Prostate gland (tissue), 2 donors: ENCODE measurements around the gene SSH2. TPM values are rescaled to one million over a fixed set of nuclear protein-coding genes. Genes with fewer than 3 reads are reported as not detected.

Source experiments
- DNase-seq: peaks from one replicate; pipeline ENCODE4 v3.0.0-alpha.2; 2019; ENCODE audit warnings: low spot score
- H3K27ac ChIP-seq, 2 donors: fragments of 200-600 bp; sonication (generic); 2 replicates each; pipeline ENCODE4 v1.5.1; 2017 to 2019
- H3K27me3 ChIP-seq: fragments of 200-600 bp; sonication (generic); replicated peaks from 2 replicates; pipeline ENCODE4 v1.5.1; 2019; ENCODE audit not compliant: insufficient read depth
- H3K36me3 ChIP-seq, 2 donors: fragments of 200-600 bp; sonication (generic); 1 replicate in 1 of 2; 2 replicates in 1 of 2; pipeline versions ENCODE4 v1.5.1 to v1.8.1; 2017 to 2019
- H3K4me1 ChIP-seq: fragments of 200-600 bp; sonication (generic); replicated peaks from 2 replicates; pipeline ENCODE4 v1.5.1; 2019
- H3K4me3 ChIP-seq, 2 donors: fragments of 200-600 bp; sonication (generic); 2 replicates each; pipeline ENCODE4 v1.5.1; 2017 to 2019
- H3K9me3 ChIP-seq: fragments of 200-600 bp; sonication (generic); 2 replicates; pipeline ENCODE4 v1.5.1; 2017
- POLR2A ChIP-seq: fragments of 450-650 bp; IDR thresholded peaks from one replicate; pipeline ENCODE4 v1.6.1; 2016; ENCODE audit warnings: antibody characterized with exemption, mild to moderate bottlenecking
- POLR2AphosphoS5 ChIP-seq: sonication (generic); formaldehyde crosslinking; IDR thresholded peaks from one replicate; pipeline ENCODE4 v1.6.1; 2017; ENCODE audit warnings: antibody characterized with exemption
- WGBS: methylation state at CpG from one replicate; pipeline ENCODE4 v1.1.5; 2018; 5-methylcytosine and 5-hydroxymethylcytosine counted together
- intact Hi-C: fragments of 100-400 bp; cut with DNase I; formaldehyde crosslinking; loops from one replicate; pipeline ENCODE4 v1.14.2; 2022
- total RNA-seq, 2 donors: library from RNA; depleted of rRNA; stranded (reverse); fragments of >200 nt; gene quantifications; one replicate each; pipeline ENCODE4 v1.1.0, GENCODE V29; 2016
- TF ChIP-seq, protein P1 (sequence below), 4 experiments: fragments of 200-600 bp in 2 of 4; fragments of 450-650 bp in 2 of 4; sonication (generic) in 2 of 4; IDR thresholded peaks; 1 replicate in 3 of 4; 2 replicates in 1 of 4; pipeline ENCODE4 v1.5.1; 2016 to 2019; ENCODE audit warnings: antibody characterized with exemption in 4 of 4, mild to moderate bottlenecking in 2 of 4, moderate library complexity in 2 of 4

SSH2 gene
- total RNA-seq, 2 donors from 2014 or later = 10.1 to 27.5 TPM

DNA sequence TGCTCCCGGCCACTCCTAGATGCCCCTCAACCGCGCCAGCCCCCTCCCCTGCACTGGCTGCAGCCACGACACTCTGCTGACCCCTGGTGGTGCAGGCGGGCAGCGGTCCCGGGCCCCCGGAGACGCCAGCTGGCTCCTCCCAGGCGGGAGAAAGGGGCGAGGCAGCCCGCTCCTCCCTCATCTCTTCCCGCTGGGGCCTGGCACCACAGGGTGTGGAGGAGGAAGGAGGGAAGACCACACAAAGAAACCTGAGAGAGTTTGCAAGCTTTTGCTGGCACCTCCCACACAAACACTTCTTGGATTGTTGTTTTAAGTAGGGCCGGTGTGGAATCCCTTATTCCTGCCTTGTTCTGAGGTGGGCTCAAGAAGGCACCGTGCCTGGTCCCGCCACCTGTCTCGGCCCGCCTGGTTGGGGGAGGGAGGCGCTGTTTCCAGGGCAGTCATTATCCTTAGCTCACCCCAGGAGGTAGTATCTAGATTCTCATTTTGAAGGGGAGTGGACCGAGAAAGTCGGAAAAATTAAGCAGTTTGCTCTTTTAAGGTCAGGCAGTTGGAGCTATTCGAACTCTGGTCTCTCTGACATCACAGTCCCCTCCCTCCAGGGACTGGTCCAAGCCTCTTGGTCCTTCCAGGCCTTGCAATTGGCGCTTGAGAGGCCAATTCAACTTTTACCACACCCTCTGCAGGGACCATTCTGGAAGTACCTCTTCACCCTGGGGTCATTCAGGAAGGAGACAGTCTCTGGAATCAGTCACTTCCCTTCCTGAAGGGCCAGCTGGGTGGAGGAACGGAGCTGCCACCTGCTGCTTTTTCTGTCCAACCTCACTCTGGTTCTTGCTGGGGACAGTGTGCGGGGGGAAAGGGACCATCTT, 338.1 kb downstream of the SSH2 start:
- WGBS = 10% methylated on average over 25 of the region's 25 CpGs
- Histone ChIP-seq H3K27ac (peak overlapping the region; percentile 48 to 77), H3K36me3 (no peaks in the 10 kb centered on the region), H3K9me3 (no peaks in the 10 kb centered on the region), H3K4me1 (peaks cover 24% of the 10 kb centered on the region), H3K27me3 (no peaks in the 10 kb centered on the region), H3K4me3 (peak overlapping the region in 1 of 2 donors; percentile 10)
- intact Hi-C loops = loop anchor here (2.0 kb wide), 1 partner anchor 339 kb away; the partner anchor contains the start of gene SSH2
- TF ChIP-seq, protein P1, sequence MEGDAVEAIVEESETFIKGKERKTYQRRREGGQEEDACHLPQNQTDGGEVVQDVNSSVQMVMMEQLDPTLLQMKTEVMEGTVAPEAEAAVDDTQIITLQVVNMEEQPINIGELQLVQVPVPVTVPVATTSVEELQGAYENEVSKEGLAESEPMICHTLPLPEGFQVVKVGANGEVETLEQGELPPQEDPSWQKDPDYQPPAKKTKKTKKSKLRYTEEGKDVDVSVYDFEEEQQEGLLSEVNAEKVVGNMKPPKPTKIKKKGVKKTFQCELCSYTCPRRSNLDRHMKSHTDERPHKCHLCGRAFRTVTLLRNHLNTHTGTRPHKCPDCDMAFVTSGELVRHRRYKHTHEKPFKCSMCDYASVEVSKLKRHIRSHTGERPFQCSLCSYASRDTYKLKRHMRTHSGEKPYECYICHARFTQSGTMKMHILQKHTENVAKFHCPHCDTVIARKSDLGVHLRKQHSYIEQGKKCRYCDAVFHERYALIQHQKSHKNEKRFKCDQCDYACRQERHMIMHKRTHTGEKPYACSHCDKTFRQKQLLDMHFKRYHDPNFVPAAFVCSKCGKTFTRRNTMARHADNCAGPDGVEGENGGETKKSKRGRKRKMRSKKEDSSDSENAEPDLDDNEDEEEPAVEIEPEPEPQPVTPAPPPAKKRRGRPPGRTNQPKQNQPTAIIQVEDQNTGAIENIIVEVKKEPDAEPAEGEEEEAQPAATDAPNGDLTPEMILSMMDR (IDR thresholded peaks at IDR 0.05) = peak; percentile 83 to 97 (median 92)
- peak; percentile 58 for TF ChIP-seq POLR2A
- peak; percentile 83 for TF ChIP-seq POLR2AphosphoS5
- DNase-seq = peak; percentile 83

DNA sequence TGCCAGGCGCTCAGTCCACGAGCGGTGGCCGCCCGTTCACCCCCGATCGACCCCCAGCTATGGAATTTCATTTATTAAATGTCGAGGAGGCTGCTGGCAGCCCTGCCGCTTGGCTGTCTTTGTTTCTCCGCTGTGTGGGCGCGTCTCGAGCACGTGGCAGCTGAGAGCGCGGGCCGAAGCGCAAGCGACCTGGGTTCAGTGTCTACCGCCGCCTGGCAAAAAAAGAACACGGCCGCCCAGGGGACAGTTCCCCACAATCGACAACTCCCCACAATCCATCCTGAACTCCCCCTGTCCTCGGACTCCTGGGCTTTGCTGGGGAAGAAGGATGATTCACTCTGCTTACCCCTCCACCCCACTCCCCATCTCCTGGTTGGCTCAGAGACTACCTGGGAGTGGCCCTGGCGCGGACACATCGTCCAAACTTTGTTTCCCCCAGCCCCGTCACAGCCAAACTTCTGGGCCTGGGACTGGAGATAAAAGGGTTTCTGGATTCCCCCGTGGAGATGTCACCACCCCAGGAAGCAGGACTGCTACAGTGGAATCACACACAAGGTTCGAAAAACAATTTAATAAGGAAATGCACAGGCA, 338.8 kb downstream of the SSH2 start:
- Histone ChIP-seq H3K27ac (peak overlapping the region; percentile 48 to 77), H3K4me1 (peaks cover 24% of the 10 kb centered on the region), H3K36me3 (no peaks in the 10 kb centered on the region), H3K27me3 (no peaks in the 10 kb centered on the region), H3K9me3 (no peaks in the 10 kb centered on the region), H3K4me3 (peak overlapping the region in 1 of 2 donors; percentile 10)
- DNase-seq = no peak
- WGBS = 1% methylated on average over 31 of the region's 31 CpGs
- no peak for TF ChIP-seq POLR2A
- TF ChIP-seq, protein P1 (IDR thresholded peaks at IDR 0.05) = no peak
- TF ChIP-seq POLR2AphosphoS5 = no peak
- intact Hi-C loops = loop anchor here (2.0 kb wide), 1 partner anchor 340 kb away; the partner anchor contains the start of gene SSH2

DNA sequence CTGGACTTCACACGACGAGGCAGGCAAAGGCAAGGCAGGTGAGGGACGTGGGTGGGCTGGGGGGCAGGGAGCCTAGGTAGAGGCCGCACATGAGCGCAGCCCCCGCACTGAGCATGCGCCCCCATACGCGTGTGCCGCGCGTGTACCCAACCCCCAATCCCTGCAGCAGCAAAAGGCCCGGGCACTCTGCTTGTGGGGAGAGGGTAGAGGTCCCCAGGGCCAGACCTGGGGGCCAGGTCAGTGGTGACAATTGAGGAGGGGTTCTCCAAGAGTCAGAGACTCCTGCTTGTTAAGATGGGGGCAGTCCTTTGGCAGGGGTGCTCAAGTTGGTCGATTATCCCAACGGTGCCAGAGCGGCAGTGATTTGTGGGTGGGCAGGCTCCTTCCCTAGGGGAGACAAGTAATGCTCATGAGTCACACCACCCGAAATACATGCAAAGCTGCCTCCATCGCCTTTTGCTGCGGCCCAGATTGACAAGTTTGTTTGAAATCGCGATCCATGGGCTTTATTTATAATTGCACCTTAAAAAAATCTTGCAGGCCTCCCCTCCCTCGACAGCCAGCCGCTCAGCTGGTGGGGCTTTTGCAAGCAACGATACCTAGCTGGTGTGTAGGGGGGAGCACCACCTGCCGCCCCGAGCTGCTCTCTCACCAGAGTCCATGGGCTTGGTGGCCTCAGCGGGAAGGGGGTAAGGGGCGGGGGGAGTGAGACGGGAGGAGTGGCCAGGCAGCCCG, 339.4 kb downstream of the SSH2 start:
- H3K4me1 ChIP-seq = peaks cover 24% of the 10 kb centered on the region
- H3K27ac ChIP-seq = peak overlapping the region; percentile 48 to 77
- TF ChIP-seq POLR2A (no peak), POLR2AphosphoS5 (no peak)
- TF ChIP-seq, protein P1 (IDR thresholded peaks at IDR 0.05) = no peak
- peak overlapping the region in 1 of 2 donors; percentile 10 for H3K4me3 ChIP-seq
- H3K36me3 ChIP-seq = no peaks in the 10 kb centered on the region
- DNase-seq = no peak
- WGBS = 29% methylated on average over 29 of the region's 30 CpGs
- H3K27me3 ChIP-seq = no peaks in the 10 kb centered on the region
- intact Hi-C loops = loop anchor here (2.0 kb wide), 1 partner anchor 340 kb away; the partner anchor contains the start of gene SSH2
- no peaks in the 10 kb centered on the region for H3K9me3 ChIP-seq

DNA sequence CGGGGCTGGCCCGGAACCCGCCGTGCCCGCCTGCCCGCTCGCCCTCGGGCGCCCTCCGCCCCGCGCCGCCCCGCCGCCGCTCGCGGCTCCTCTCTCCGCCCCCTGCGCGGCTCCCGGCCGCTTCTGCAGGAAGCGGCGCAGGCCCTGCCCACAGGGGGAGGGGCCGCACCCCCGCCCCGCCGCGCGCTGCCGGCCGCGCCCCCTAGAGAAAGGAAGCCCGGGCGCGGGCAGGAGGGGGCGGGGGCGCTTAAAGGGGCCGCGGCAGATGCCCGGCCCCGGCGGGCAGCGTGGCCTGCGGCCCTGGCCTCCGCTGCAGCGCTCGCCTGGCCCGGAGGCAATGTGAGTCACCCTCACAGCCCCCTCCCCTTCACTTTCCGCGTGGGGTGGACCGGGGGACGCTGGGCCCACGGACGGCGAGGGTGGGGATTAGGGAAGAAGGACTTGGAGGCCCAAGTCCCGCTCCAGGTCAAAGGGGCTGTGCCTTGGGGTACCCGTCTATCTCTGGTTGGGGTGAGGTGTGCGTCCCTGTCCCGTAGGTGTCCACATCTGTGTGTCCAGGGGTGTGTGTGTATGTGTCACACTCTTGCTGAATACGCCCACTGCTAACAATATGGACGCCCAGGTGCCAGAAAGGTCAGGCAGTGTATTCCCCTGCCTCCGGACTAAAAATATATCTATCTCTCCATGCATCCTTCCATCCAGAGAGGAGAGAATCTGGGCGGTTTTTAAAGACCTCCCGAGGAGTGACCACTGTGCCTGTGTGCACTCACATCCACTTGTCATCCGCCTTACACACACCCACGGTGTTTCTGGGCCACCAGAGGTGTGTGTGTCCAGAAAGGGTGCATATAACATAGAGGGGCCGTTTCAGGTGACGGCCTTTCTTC, 340.3 kb downstream of the SSH2 start, which contains the start of gene GIT1:
GIT1 (minus strand) TSS at position 125 of the 887 bp plus-strand sequence. CDS start 270 bp downstream, outside the sequence.
- no peaks in the 10 kb centered on the region for H3K27me3 ChIP-seq
- no peaks in the 10 kb centered on the region for H3K9me3 ChIP-seq

More for the DNA sequence above, 340.3 kb downstream of the SSH2 start, which contains the start of gene GIT1:
- H3K27ac ChIP-seq = peak within 1 kb of the TSS; percentile 77 to 79
- H3K36me3 ChIP-seq = no peaks in the 10 kb centered on the region
- WGBS = 13% methylated on average over 33 of the region's 70 CpGs
- peak within 1 kb of the TSS; percentile 72 to 76 for H3K4me3 ChIP-seq
- TF ChIP-seq POLR2AphosphoS5 (peak; percentile 33), POLR2A (peak; percentile 52)
- TF ChIP-seq, protein P1 (IDR thresholded peaks at IDR 0.05) = peak in 3 of 4 experiments; percentile 23 to 41 (median 34)
- H3K4me1 ChIP-seq = peaks cover 24% of the 10 kb centered on the region
- intact Hi-C loops = loop anchor here (2.0 to 10.0 kb wide), 2 partner anchors 341 to 515 kb away; partner anchors contain the start of gene SSH2
- DNase-seq = peak; percentile 85
